Measurements from ENCODE around the gene FBN1. TPM values are rescaled to one million over a fixed set of nuclear protein-coding genes. Genes with fewer than 3 reads are reported as not detected.
A peak's percentile ranks its signal among the peaks of the same experiment; 100 is the strongest.

The FBN1 gene
- total and polyA plus RNA-seq, 8 donors, result 83.1 to 144 (median 94.0) TPM

DNA sequence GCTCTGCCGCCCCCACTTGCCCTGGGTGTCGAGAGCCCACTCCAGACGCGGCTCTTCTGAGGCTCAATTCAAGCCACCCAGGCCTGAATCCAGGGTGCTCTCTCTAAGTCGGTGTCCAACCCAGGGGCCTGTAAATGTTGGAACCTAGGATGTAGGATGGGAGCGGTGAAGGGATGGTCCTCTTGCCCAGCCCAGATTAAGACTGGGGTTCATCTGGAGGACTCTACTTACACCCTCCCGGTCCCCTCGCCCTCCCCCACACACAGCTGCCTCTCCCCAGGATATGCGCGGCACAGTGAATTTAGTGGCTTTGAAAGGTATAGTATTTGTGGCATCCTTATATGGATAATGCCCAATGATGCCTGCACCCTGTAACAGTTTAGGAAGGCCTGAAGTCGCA lies 822 bp upstream of the FBN1 start:
- no peaks in the 10 kb centered on the region for H3K9me3 ChIP-seq
- H3K27ac ChIP-seq, result peak overlapping the region; percentile 62 to 89
- intact Hi-C loops (cut with DNase I), result no loop called here
- no peaks in the 10 kb centered on the region for H3K36me3 ChIP-seq
- TF ChIP-seq, protein P1, sequence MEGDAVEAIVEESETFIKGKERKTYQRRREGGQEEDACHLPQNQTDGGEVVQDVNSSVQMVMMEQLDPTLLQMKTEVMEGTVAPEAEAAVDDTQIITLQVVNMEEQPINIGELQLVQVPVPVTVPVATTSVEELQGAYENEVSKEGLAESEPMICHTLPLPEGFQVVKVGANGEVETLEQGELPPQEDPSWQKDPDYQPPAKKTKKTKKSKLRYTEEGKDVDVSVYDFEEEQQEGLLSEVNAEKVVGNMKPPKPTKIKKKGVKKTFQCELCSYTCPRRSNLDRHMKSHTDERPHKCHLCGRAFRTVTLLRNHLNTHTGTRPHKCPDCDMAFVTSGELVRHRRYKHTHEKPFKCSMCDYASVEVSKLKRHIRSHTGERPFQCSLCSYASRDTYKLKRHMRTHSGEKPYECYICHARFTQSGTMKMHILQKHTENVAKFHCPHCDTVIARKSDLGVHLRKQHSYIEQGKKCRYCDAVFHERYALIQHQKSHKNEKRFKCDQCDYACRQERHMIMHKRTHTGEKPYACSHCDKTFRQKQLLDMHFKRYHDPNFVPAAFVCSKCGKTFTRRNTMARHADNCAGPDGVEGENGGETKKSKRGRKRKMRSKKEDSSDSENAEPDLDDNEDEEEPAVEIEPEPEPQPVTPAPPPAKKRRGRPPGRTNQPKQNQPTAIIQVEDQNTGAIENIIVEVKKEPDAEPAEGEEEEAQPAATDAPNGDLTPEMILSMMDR (IDR thresholded peaks at IDR 0.05), result no peak
- ATAC-seq (no peak), DNase-seq (no peak)
- peak overlapping the region; percentile 57 to 60 for H3K4me3 ChIP-seq
- H3K27me3 ChIP-seq, result peaks cover 14 to 38% of the 10 kb centered on the region in 2 donors
- H3K4me1 ChIP-seq, result peaks cover 0 to 24% of the 10 kb centered on the region in 2 donors

DNA sequence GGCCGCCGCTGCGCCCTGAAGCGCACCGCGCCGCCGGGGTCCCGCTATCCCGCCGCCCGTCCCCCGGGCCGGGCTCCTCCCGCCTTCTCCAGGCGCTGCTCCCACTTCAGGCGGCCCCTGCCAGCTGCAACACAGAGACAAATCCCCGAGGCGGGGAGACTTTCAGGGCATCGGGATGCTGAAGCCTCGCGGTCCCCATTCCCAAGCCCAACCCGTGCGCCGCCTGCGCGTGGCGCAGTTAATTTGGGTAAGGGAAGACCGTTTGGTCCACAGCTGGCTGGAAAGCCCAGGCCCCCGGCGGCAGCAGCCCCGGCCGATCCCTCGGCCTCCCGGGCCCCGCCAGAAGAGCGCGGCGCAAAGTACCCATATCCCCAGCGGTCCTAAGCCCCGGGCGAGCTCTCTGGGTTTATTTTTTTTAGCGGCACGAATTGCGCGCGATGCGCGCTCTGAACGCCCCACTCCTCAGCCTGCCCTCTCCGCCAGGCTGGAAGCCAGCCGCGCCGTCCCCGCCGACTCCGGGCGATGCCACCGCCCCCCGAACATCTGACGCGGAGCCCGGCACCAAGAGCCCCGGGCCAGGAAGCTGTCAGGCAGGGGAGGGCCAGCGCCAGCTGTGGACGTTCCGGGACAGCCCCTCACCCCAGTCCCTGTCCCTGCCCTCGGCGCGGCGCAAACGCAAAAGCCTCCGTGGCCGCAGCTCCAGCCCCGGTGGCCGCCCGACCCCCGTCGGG lies 517 bp downstream of the FBN1 start:
- peak; percentile 59 for ATAC-seq
- intact Hi-C loops (cut with DNase I), result no loop called here

DNA sequence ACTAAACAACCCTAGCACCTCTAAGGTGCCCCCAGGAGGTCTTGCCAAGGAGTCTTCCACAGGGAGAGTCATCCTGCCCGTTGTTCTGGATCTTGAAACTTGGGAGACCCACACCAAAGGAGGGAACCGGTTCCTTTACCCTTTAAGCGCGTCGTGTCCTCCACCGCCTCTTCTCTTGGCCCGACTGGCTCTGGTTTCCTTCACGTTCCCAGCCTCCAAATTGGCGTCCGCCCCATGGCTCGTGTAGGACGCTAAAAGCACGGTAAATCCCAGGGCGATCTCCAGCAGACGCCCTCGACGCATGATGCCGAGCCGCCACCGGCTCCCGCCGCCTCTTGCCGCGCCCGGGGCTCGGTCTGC lies 1.1 kb downstream of the FBN1 start:
- Histone ChIP-seq H3K4me3 (peak overlapping the region; percentile 57 to 60), H3K9me3 (no peaks in the 10 kb centered on the region), H3K4me1 (peaks cover 0 to 24% of the 10 kb centered on the region in 2 donors), H3K36me3 (no peaks in the 10 kb centered on the region), H3K27ac (peak overlapping the region; percentile 62 to 89), H3K27me3 (peaks cover 14 to 38% of the 10 kb centered on the region in 2 donors)
- no peak for ATAC-seq
- intact Hi-C loops (cut with DNase I), result no loop called here
- peak in 2 of 4 donors; percentile 30 to 42 for DNase-seq
- TF ChIP-seq, protein P1 (IDR thresholded peaks at IDR 0.05), result no peak

More for the DNA sequence above, 517 bp downstream of the FBN1 start:
- Histone ChIP-seq H3K4me3 (peak overlapping the region; percentile 57 to 60), H3K27ac (peak overlapping the region; percentile 62 to 89), H3K4me1 (peaks cover 0 to 24% of the 10 kb centered on the region in 2 donors), H3K27me3 (peaks cover 14 to 38% of the 10 kb centered on the region in 2 donors), H3K9me3 (no peaks in the 10 kb centered on the region), H3K36me3 (no peaks in the 10 kb centered on the region)
- DNase-seq, result peak; percentile 44 to 86 (median 70)
- TF ChIP-seq, protein P1 (IDR thresholded peaks at IDR 0.05), result no peak

DNA sequence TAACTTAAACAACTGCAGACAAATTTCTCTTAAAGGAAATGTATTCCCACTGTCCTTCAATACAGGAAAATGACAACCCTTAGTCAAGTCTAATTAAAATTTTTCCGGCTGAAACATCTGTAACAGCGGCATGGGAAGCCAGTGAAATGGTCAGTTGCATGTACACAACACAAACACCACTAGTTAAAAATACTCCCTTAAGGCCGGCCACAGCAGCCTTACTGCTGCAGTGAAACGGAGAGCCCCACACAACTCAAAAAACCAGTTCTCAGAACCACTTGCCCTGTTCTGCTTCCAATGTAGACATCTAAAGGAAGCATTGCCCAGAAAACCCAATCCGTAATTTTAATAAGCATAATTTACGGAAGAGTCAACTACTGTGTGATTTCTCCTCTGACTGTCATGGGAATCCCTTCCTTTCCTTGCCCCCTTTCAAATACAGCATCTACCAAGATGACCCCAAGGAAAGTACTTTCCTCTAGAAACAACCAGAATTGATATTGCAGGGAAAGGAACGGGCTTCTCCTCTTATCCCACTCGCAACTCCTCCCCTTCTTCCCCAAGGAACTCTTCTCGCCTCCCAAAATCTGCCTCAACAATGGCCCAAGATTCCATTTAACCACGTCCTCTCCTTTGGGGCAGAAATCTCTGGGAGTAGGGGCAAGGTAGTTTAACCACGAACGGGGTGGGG lies 1.6 kb downstream of the FBN1 start:
- H3K9me3 ChIP-seq, result no peaks in the 10 kb centered on the region
- intact Hi-C loops (cut with DNase I), result no loop called here
- peak overlapping the region; percentile 57 to 60 for H3K4me3 ChIP-seq
- peaks cover 14 to 38% of the 10 kb centered on the region in 2 donors for H3K27me3 ChIP-seq
- ATAC-seq (no peak), DNase-seq (no peak)
- TF ChIP-seq, protein P1 (IDR thresholded peaks at IDR 0.05), result no peak
- no peaks in the 10 kb centered on the region for H3K36me3 ChIP-seq
- H3K4me1 ChIP-seq, result peaks cover 0 to 24% of the 10 kb centered on the region in 2 donors
- H3K27ac ChIP-seq, result peak overlapping the region; percentile 62 to 89

DNA sequence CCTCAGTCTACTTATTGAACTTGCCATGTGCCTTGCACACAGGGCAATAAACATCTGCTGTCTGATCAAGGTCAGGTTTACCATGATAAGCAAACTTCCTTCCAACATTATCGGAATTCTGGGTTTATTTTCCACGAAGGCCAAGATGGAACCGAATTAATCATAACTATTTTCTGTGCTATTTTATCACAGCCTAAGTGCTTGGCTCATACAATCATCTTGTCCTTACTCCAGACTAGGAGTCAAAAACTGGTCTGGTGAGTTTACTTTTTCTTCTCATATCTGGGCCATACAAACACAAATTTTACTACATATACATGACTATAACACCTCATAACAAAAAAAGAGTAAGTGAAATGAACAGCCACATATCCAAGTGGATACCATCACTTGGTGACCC lies 2.3 kb downstream of the FBN1 start:
- H3K27me3 ChIP-seq, result peaks cover 14 to 38% of the 10 kb centered on the region in 2 donors
- H3K9me3 ChIP-seq, result no peaks in the 10 kb centered on the region
- H3K4me1 ChIP-seq, result peaks cover 0 to 24% of the 10 kb centered on the region in 2 donors
- no peak for ATAC-seq
- intact Hi-C loops (cut with DNase I), result no loop called here
- no peaks in the 10 kb centered on the region for H3K36me3 ChIP-seq
- no peak for DNase-seq
- peak overlapping the region; percentile 57 to 60 for H3K4me3 ChIP-seq
- peak overlapping the region; percentile 62 to 89 for H3K27ac ChIP-seq
- TF ChIP-seq, protein P1 (IDR thresholded peaks at IDR 0.05), result no peak
